Astrocyte of the spinal cord (primary cell): ENCODE measurements around the gene TBC1D12.

Experiments
- DNase-seq: peaks from one replicate; pipeline ENCODE4 v3.0.0; 2011; ENCODE audit warnings: low read depth, low spot score
- H3K4me3 ChIP-seq: 2 replicates; pipeline ENCODE4 v1.5.1; 2011; ENCODE audit warnings: low read depth, mild to moderate bottlenecking, low read length, moderate library complexity
- in situ Hi-C: cut with HindIII; loops from 2 replicates; pipeline ENCODE4 v1.10.0; 2017; ENCODE audit warnings: low sequenced_read_pairs
- TF ChIP-seq, protein P1 (sequence below): IDR thresholded peaks from 2 replicates; pipeline ENCODE4 v1.5.1; 2012; ENCODE audit warnings: low read depth, mild to moderate bottlenecking, low read length, inconsistent platforms

The TBC1D12 gene

DNA sequence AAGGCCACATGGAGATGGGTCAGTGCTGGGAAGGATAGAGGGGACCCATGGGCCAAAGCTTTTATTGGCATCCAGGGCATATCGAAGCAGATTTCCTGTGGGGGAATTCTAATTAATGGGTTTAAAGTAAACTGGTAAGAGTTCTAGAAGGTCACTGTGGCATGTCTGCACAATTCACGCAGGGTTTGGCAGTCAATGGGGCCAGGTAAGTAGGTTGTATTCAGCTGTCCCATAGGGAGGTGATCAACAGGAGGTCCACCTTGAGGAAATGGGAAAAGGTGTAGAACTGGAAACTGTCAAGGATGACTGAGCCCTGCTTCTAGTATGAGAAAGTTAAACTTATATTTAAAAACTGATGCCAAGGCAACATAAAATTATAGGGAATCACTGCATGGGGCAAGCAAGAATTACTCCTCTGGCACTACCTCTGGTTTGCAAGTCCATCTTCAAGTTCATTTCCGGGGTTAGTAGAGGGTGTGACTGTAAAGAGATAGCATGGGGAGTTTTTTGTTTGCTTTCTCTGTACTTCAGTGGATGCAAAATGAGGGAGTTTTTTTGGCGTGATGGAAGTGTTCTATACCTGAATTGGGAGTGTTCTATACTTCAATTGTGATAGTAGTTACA, 22.5 kb downstream of the TBC1D12 start:
- no peak overlapping the region for H3K4me3 ChIP-seq
- DNase-seq = no peak
- in situ Hi-C loops = no loop called here
- TF ChIP-seq, protein P1, sequence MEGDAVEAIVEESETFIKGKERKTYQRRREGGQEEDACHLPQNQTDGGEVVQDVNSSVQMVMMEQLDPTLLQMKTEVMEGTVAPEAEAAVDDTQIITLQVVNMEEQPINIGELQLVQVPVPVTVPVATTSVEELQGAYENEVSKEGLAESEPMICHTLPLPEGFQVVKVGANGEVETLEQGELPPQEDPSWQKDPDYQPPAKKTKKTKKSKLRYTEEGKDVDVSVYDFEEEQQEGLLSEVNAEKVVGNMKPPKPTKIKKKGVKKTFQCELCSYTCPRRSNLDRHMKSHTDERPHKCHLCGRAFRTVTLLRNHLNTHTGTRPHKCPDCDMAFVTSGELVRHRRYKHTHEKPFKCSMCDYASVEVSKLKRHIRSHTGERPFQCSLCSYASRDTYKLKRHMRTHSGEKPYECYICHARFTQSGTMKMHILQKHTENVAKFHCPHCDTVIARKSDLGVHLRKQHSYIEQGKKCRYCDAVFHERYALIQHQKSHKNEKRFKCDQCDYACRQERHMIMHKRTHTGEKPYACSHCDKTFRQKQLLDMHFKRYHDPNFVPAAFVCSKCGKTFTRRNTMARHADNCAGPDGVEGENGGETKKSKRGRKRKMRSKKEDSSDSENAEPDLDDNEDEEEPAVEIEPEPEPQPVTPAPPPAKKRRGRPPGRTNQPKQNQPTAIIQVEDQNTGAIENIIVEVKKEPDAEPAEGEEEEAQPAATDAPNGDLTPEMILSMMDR = no peak

DNA sequence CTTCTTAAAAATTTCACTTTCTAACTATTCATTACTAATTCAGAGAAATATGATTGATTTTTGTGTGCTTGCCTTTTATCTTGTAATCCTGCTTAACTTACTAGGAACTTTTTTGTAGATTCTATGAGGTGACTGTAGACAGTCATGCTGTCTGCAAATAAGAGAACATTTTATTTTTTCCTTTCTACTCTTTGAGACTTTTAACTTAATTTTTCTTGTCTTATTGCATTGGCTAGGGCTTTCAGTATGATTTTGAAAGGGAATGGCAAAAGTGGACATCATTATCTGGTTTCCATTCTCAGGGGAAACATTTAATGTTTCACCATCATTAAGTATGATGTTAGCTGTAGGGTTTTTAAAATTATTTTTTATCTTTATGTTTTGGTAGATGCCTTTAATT, 23.6 kb downstream of the TBC1D12 start:
- no peak for DNase-seq
- TF ChIP-seq, protein P1 = no peak
- no peak overlapping the region for H3K4me3 ChIP-seq
- in situ Hi-C loops = no loop called here

DNA sequence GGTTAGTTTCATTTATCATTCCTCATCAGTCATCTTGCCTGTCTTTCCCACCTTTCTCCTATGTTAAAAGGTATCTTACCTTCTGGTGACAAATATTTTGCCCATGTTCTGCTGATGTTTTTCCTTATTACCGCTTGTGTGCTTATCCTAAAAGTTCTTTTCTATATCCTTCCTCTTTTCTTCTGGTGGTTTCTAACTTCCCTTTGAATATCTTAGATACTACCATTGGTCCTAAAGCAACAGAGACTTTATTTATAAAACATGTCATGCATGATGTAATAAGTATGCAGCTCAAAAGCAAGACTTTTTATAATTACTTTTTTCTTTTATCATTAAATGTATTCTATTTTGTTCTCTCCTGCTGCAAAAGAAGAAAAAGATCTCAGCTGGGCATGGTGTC, 24.8 kb downstream of the TBC1D12 start:
- in situ Hi-C loops = no loop called here
- no peak for DNase-seq
- TF ChIP-seq, protein P1 = no peak
- no peak overlapping the region for H3K4me3 ChIP-seq

DNA sequence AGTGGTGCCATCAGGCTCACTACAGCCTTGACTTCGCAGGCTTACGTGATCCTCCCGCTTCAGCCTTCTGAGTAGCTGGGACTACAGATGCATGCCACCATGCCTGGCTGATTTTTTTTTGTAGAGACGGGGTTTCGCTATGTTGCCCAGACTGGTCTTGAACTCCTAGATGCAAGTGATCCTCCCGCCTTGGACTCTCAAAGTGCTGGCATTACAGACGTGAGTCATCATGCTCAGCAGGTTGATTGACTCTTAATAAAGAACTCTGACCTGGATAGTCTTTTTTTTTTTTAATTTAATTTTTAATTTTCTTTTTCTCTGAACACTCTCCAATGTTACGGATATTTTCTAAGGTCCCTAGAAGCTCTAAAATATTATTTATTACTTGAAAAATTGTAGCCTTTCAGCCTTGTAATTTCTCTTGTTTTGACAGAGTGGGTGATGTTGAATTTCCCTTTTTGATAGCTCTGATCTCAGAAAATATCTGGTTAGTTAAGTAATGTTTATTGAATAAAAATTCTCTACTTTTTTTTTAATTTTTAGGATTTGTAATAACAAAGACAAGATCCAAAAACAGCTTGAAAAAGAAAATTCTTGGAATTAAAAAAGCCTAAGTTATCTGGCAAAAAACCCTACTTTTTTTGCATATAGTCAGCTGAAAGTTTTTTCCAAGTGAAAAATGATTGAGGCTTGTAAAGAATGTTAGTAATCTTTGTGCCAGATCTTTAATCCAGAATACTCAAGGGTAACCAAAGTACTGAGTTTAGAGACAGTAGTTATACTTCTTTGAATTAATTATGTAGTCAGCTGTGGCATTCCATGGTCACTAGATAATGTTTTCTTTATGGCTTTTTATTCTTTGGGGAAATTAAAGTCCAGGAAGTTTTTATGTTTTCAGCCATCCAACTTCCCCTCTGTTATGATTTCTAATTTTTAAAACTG, 26.7 kb downstream of the TBC1D12 start:
- H3K4me3 ChIP-seq = no peak overlapping the region
- DNase-seq = peak; percentile 75
- in situ Hi-C loops = no loop called here
- TF ChIP-seq, protein P1 = no peak

DNA sequence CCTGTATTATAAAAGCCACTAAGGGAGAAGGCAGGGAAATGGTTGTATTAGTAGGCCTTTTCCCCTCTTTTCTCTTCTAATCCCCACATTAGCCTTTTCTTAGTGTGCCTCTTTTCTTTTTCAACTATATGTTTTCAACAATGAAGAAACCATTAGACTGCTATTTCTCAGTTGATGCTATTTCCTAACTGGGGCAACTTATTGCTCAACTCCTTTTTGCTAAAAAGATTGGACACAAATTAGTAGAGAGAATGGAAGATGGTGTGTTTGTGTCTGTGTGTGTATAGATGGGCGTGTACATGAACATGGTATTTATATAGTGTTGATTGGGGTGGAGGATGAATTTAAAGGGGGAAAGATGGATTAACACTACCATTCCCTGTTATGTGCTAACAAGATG, 28.4 kb downstream of the TBC1D12 start:
- in situ Hi-C loops = no loop called here
- no peak overlapping the region for H3K4me3 ChIP-seq
- TF ChIP-seq, protein P1 = no peak
- no peak for DNase-seq

DNA sequence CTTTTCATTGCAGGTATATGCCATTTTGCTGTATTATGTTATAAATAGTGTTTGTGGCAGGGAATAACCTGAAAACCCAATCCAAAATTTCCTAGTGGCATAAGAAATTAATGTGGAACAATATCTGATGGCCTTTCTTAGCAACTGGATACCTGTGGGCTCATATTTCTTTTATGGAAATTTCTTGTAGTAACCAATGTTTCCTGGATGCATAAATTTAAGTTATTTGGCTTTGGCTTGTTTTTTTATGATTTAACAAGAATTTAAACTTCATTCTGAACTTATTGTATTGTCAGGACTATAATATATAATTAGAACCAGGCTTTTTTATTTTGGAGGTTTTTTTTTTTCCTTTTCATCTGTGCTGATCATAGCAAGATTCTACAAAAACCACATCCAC, 30.1 kb downstream of the TBC1D12 start:
- TF ChIP-seq, protein P1 = no peak
- H3K4me3 ChIP-seq = no peak overlapping the region
- in situ Hi-C loops = no loop called here
- no peak for DNase-seq
